HG03354 (cell line): Measurements from ENCODE around the gene EPAS1.

Experiments used
- ATAC-seq: cut with Tn5 transposase; IDR thresholded peaks from one replicate; pipeline ENCODE4 v1.9.1; 2021; ENCODE audit warnings: mild to moderate bottlenecking; ENCODE audit not compliant: unreplicated experiment, poor library complexity, severe bottlenecking

Gene EPAS1

GRCh38 chr2:46336283-46336959 lies 39.2 kb downstream of the EPAS1 start:
- ATAC-seq, result no peak

- ATAC-seq, result no peak
Observed at GRCh38 chr2:46337208-46337994, 40.2 kb downstream of the EPAS1 start.

- no peak for ATAC-seq
Observed at GRCh38 chr2:46338674-46339073, 41.5 kb downstream of the EPAS1 start.

- ATAC-seq, result no peak
Observed at GRCh38 chr2:46339200-46339599, 42.0 kb downstream of the EPAS1 start.

GRCh38 chr2:46339676-46340459 lies 42.7 kb downstream of the EPAS1 start:
- no peak for ATAC-seq

- no peak for ATAC-seq
Observed at GRCh38 chr2:46340740-46341420, 43.7 kb downstream of the EPAS1 start.

GRCh38 chr2:46342566-46343315 lies 45.5 kb downstream of the EPAS1 start:
- no peak for ATAC-seq

GRCh38 chr2:46344706-46345105 lies 47.5 kb downstream of the EPAS1 start:
- no peak for ATAC-seq

GRCh38 chr2:46345775-46346174 lies 48.6 kb downstream of the EPAS1 start:
- no peak for ATAC-seq

- no peak for ATAC-seq
Observed at GRCh38 chr2:46346719-46347118, 49.5 kb downstream of the EPAS1 start.

- peak; percentile 81 for ATAC-seq
Observed at GRCh38 chr2:46347648-46348280, 50.6 kb downstream of the EPAS1 start.

GRCh38 chr2:46349115-46349547 lies 51.9 kb downstream of the EPAS1 start:
- no peak for ATAC-seq

GRCh38 chr2:46350029-46350689 lies 53.0 kb downstream of the EPAS1 start:
- no peak for ATAC-seq

GRCh38 chr2:46351098-46351749 lies 54.0 kb downstream of the EPAS1 start:
- no peak for ATAC-seq

- ATAC-seq, result no peak
Observed at GRCh38 chr2:46351750-46352138, 54.5 kb downstream of the EPAS1 start.

- no peak for ATAC-seq
Observed at GRCh38 chr2:46352621-46353020, 55.4 kb downstream of the EPAS1 start.

- no peak for ATAC-seq
Observed at GRCh38 chr2:46353509-46353908, 56.3 kb downstream of the EPAS1 start.

- ATAC-seq, result no peak
Observed at GRCh38 chr2:46355756-46356155, 58.5 kb downstream of the EPAS1 start.
